GM12872 (cell line): ENCODE measurements around the gene ZBTB48.
A peak's percentile ranks its signal among the peaks of the same experiment; 100 is the strongest.

Experiments used
- TF ChIP-seq, protein P1 (sequence below): IDR thresholded peaks from 3 replicates; pipeline ENCODE4 v1.5.1; 2011; ENCODE audit warnings: low read depth, mild to moderate bottlenecking, low read length, moderate library complexity; ENCODE audit not compliant: insufficient read depth

Gene ZBTB48

DNA sequence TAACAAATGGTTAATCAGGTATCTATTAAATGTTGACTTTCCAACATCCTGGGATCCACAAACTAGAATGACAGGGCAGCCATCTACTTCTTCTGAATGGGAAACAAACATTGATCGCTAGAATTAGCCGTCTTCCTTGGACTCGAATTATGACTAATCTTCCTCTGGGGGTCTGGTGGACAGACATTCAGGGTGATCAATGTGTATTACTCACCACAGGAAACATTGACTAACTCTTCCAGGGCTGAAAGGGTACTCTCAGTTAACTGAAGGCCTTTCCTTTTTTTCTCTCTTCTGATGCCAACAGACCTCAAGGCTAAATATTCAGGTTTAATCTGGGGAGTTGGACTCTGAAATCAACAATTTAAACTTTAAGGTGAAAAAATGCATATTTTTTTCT is 35.0 kb upstream of the ZBTB48 start:
- TF ChIP-seq, protein P1, sequence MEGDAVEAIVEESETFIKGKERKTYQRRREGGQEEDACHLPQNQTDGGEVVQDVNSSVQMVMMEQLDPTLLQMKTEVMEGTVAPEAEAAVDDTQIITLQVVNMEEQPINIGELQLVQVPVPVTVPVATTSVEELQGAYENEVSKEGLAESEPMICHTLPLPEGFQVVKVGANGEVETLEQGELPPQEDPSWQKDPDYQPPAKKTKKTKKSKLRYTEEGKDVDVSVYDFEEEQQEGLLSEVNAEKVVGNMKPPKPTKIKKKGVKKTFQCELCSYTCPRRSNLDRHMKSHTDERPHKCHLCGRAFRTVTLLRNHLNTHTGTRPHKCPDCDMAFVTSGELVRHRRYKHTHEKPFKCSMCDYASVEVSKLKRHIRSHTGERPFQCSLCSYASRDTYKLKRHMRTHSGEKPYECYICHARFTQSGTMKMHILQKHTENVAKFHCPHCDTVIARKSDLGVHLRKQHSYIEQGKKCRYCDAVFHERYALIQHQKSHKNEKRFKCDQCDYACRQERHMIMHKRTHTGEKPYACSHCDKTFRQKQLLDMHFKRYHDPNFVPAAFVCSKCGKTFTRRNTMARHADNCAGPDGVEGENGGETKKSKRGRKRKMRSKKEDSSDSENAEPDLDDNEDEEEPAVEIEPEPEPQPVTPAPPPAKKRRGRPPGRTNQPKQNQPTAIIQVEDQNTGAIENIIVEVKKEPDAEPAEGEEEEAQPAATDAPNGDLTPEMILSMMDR = no peak

DNA sequence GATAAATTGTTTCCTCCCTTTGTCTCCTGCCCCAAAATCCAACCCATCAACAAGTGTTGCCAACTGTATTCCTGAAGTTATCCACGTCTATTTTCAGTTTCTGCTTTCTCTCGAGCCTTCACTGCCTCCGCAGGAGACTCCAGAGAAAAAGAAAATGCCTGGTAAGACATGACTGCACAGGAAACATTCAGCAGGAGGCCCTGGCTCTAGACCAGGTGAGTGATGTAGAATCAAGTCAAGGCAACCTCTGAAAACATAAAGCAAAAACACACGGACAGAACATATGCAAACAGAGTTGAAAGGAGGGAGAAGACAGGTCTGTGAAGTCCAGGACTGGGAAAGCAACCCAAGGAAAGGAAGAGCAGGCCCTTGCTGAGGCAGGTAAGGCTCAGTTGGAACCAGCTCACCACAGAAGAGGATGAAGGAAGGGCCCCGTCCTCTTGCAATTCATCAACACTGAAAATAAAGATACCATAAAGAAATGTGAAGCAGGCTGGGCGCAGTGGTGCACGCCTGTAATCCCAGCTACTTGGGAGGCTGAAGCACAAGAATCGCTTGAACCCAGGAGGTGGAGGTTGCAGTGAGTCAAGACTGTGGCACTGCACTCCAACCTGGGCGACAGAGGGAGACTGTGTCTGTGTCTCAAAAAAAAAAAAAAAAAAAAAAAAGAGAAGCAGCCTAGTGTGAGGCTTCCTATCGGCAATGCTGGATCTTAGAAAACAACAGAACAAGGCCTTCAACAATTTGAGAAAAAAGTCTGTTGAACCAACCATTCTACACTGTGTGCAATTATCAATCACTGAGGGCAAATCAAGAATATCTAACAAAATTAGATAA is 34.3 kb upstream of the ZBTB48 start:
- TF ChIP-seq, protein P1 = no peak

DNA sequence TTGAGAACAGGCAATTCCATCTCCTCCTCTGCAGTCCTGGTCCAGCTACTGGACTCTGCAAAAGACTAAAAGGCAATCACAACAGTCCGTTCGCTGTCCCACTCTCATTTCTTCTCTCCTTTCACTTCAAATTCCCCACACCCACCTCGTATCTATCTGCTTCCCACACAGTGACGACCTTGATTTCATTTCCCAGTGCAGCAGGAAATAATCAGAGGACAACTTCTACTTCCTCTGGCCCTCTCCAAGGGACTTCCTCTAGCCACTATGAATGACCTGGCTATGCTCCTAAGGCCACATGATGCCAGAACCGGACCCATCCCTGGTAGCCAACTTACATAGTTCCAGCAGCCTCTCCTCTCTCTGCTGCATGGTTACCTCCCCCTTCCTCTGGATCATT is 33.5 kb upstream of the ZBTB48 start:
- TF ChIP-seq, protein P1 = no peak

DNA sequence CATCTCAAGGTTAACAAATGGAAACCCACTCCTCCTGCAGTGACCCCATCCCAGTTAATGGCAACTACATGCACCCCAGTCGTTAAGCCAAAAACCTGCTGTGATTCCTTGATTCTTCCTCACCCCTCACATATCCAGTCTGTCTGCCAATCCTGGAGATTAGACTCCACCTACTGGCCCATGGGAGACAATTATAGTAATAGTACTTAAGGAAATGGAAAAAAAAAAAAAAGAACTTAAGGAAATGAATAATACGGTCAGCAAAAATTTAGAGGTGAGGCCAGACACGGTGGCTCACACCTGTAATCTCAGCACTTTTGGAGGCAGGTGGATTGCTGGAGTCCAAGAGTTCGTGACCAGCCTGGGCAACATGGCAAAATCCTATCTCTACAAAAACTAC is 32.5 kb upstream of the ZBTB48 start:
- TF ChIP-seq, protein P1 = no peak

DNA sequence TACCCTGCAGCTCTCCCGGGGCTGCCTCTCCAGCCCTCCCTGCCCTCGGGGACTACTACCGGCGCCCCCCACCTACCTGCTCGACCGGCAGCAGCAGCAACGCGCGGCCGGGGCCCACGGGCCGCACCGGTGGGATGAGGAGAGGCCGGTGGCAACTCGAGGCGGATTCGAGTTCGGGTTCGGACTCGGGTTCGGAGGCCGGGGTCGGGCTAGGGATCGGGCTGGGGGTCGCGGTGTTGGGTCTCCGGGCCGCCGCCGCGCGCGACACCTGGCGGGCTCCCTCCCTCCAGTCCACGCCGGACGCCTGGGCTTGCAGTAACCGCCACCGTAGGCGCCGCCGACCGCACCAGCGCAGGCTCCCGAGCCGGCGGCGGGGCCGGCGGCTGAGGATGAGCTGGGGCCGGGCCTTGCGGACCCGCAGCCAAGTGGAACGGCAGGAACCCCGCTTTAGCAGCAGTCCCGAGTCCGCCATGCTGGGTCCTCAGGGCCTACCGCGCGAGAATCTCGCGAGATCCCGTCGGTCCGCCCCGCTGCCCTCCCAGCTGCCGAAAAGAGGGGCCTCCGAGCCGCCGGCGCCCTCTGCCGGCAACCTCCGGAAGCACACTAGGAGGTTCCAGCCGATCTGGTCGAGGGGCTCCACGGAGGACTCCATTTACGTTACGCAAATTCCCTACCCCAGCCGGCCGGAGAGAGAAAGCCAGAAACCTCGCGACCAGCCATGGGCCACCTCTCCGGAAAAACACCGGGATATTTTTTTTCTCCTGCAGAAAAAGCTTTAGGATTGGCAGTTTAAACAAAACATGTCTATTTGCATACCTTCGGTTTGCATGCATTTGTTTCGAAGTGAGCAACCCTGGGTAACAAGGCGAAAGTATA is 25.5 kb upstream of the ZBTB48 start, which contains the start of gene NOL9:
NOL9 (minus strand) TSS at position 483 of the 876 bp plus-strand sequence; CDS start at position 472, 11 bp downstream.
- TF ChIP-seq, protein P1 = peak; percentile 92

DNA sequence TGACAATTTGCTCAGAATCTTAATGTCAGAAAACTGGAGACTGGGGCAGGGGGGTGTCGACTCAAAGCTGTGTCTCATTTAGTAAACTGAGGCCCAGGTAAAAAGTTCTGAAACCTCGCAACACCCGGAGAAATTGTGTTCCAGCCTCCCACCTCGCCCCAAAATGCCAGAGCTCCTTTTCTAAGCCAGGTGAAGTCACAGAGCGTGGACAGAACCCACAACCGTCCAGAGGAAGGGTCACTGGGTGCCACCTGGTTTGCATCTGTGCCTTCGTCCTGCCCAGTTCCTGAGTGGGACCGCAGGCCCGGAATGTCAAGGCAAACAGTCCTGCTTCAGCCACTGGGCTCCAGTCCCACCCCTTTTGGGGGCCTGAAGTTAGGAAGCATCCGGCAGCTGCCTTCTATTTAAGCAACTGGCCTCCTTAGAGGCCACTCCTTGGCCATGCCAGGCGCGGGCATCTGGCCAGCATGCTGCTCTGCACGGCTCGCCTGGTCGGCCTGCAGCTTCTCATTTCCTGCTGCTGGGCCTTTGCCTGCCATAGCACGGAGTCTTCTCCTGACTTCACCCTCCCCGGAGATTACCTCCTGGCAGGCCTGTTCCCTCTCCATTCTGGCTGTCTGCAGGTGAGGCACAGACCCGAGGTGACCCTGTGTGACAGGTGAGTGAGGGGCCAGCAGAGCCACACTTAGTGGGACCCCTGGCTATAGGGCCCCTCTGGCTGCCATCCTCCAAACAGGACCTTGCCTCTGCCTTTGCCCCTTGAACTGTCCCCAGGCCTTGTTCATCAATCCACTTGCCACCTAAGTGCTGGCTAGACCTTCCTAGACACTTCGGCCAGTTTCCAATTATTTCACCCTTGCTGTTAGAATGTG is 24.7 kb upstream of the ZBTB48 start, which contains the start of gene TAS1R1:
TAS1R1 (plus strand) TSS at position 401 of the 872 bp plus-strand sequence; CDS start at position 468, 67 bp downstream.
- TF ChIP-seq, protein P1 = no peak

DNA sequence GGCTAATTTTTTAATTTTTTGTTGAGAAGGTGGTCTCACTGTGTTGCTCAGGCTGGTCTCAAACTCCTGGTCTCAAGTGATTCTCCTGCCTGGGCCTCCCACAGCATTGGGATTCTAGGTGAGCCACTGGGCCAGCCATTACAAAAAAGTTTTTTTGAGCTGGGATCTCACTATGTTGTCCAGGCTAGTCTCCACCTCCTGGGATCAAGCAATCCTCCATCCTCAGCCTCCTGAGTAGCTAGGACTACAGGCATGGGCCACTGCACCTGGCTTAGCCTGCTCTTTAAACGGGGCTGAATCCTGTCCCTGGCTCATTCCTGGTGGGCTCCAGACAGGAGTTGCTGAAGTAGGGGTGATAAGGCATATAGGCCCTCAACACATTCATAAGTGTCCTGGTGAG is 22.2 kb upstream of the ZBTB48 start:
- TF ChIP-seq, protein P1 = no peak
